ENCODE data around the gene MYH1.
"Not testable (repeated sequence)": the region's sequence is repeated elsewhere in the genome, so short reads cannot be mapped to it uniquely, and the experiment has no call there.

The MYH1 gene

GRCh38 chr17:10549096-10549842, 30.9 kb upstream of the MYH1 start, which contains the start of gene MYH2:
Gene MYH2 (minus strand): TSS chr17:10549658. CDS start chr17:10547920, 1,738 bp downstream.
- Histone ChIP-seq H3K27ac (no peak within 1 kb of the TSS), H3K4me3 (no peak within 1 kb of the TSS)
- no peak for DNase-seq (ENCODE audit: low spot score)
- no peak for TF ChIP-seq CTCF (IDR thresholded peaks at IDR 0.05)

DNA sequence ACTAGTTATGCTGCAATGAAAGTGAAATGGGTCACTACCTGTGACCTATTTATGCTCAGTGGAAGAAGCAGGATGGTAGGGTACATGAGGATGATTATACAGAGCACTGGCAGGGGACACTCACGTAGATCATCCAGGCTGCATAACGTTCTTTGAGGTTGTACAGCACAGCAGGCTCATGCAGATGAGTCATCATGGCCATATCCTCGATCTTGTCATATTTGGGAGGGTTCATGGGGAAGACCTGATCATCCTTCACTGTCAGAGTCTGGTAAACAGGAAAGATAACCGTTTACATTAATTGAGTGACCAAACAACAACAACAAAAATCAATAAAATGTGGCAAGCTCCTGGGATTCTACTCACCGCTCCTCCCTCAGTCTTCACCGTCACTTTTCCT, 29.0 kb upstream of the MYH1 start:
- Histone ChIP-seq H3K4me3 (no peak overlapping the region), H3K27ac (no peak overlapping the region)
- TF ChIP-seq CTCF (IDR thresholded peaks at IDR 0.05) = no peak
- DNase-seq (ENCODE audit: low spot score) = no peak

DNA sequence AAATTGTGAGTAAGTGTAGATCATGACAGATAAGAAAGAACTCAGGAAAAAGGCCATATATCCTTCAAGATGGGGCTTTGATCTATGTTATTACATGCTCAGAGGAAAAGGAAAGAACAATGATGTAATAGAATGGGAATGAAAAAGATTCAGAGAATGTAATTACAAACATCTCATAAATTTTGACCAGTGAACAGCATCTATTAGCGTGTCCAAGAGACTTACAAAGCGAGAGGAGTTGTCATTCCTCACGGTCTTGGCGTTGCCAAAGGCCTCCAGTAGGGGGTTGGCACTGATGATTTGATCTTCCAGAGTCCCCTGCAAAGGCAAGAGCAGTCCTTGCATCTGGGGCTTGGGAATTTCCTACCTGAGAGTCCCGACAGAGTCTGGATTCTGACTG, 25.1 kb upstream of the MYH1 start:
- not testable (repeated sequence) for H3K27ac ChIP-seq; DNase-seq (ENCODE audit: low spot score); H3K4me3 ChIP-seq

GRCh38 chr17:10541179-10541578, 22.8 kb upstream of the MYH1 start:
- H3K4me3 ChIP-seq; DNase-seq (ENCODE audit: low spot score); H3K27ac ChIP-seq: not testable (repeated sequence)

- no peak for DNase-seq (ENCODE audit: low spot score)
- no peak for TF ChIP-seq CTCF (IDR thresholded peaks at IDR 0.05)
- H3K27ac ChIP-seq = no peak overlapping the region
- H3K4me3 ChIP-seq = no peak overlapping the region
These were observed 13.7 kb upstream of the MYH1 start for GRCh38 chr17:10532026-10532425.

GRCh38 chr17:10527419-10527818, 9.1 kb upstream of the MYH1 start:
- no peak for DNase-seq (ENCODE audit: low spot score)
- Histone ChIP-seq H3K27ac (no peak overlapping the region), H3K4me3 (no peak overlapping the region)
- no peak for TF ChIP-seq CTCF (IDR thresholded peaks at IDR 0.05)

DNA sequence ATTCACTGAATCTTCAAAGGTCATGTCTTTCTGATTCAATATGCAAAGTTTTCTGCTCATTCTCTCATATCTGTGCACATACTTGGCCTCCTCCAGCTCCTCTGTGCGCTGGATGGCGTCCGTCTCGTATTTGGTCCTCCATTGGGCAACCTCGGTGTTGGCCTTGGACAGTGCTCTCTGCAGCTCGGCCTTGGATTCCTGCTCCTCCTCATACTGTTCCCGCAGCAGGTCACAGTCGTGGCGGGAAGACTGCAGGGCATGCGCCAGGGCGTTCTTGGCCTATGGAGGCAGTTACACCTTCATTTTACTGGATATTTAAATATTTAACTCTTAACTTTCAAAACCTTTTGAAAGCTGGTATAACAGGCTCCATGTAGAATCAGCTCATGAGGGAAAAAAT, 8.2 kb upstream of the MYH1 start:
- no peak for TF ChIP-seq CTCF (IDR thresholded peaks at IDR 0.05)
- no peak overlapping the region for H3K4me3 ChIP-seq
- no peak overlapping the region for H3K27ac ChIP-seq
- DNase-seq (ENCODE audit: low spot score) = no peak

DNA sequence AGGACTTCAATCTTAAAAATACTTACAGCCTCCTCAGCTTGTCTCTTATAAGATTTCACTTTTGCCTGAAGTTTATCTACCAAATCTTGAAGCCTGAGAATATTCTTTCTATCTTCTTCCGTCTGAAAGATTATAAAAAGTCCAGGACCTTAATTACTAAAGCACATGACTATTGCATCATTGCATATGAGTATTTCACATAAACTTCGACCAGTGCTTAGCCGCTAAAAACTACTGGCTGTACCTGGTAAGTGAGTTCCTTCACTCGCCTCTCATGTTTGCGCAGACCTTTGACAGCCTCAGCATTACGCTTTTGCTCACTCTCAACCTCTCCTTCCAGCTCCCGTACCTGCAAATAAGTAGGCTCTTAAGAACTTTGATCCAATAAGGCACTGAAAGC, 4.7 kb upstream of the MYH1 start:
- no peak for DNase-seq (ENCODE audit: low spot score)
- Histone ChIP-seq H3K4me3 (no peak overlapping the region), H3K27ac (no peak overlapping the region)
- TF ChIP-seq CTCF (IDR thresholded peaks at IDR 0.05) = no peak

Data from coronary artery (tissue), 2 donors.